H1 (cell line): Measurements from ENCODE around the gene RDH12. TPM values are rescaled to one million over a fixed set of nuclear protein-coding genes. Genes with fewer than 3 reads are reported as not detected.

ENCODE experiments used
- CHD7 ChIP-seq: fragments of 300-600 bp; sonication (generic); IDR thresholded peaks from 2 replicates; pipeline ENCODE4 v1.7.1; 2012; ENCODE audit warnings: low read length, moderate library complexity, mild to moderate bottlenecking, inconsistent platforms; ENCODE audit not compliant: insufficient replicate concordance
- polyA plus RNA-seq, 7 experiments: library from polyadenylated mRNA; depleted of rRNA in 3 of 7; stranded (reverse) in 5 of 7; unstranded in 2 of 7; fragments of >200 nt in 5 of 7; fragments of 200-250 nt in 2 of 7; gene quantifications; 1 replicate in 5 of 7; 2 replicates in 1 of 7; 4 replicates in 1 of 7; pipeline versions ENCODE4 v1.2.1 to v1.2.3, GENCODE V29; 2011 to 2013; ENCODE audit warnings: missing spikeins in 2 of 7, mixed read lengths in 2 of 7
- total RNA-seq: library from RNA; stranded (reverse); fragmentation: NEBNext Ultra II Directional; extraction: Animal tissue kit (Norgen Biotek cat#: 25700); gene quantifications from 2 replicates; pipeline ENCODE4 v1.2.1, GENCODE V29; 2021
- TF ChIP-seq, protein P1 (sequence below): IDR thresholded peaks from 2 replicates; pipeline ENCODE4 v1.6.1; 2012; ENCODE audit warnings: low read length, inconsistent platforms

RDH12 gene
- total and polyA plus RNA-seq, 2 of the 8 experiments (the other 6 are each of a cell fraction or from before 2014, with no cell fraction given) = 1.2 to 1.5 TPM

- no peak for TF ChIP-seq CHD7
- TF ChIP-seq, protein P1, sequence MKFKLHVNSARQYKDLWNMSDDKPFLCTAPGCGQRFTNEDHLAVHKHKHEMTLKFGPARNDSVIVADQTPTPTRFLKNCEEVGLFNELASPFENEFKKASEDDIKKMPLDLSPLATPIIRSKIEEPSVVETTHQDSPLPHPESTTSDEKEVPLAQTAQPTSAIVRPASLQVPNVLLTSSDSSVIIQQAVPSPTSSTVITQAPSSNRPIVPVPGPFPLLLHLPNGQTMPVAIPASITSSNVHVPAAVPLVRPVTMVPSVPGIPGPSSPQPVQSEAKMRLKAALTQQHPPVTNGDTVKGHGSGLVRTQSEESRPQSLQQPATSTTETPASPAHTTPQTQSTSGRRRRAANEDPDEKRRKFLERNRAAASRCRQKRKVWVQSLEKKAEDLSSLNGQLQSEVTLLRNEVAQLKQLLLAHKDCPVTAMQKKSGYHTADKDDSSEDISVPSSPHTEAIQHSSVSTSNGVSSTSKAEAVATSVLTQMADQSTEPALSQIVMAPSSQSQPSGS = no peak
Measured at GRCh38 chr14:67694791-67695393, 6.8 kb upstream of the RDH12 start (continued).
